Activated T-cell treated with anti-CD3 and anti-CD28 coated beads for 24 hours (primary cell): ENCODE measurements around the gene PBX4.

ENCODE experiments used
- DNase-seq: peaks from one replicate; pipeline ENCODE4 v3.0.0-alpha.2; 2020; ENCODE audit warnings: low read depth

PBX4 gene

DNA sequence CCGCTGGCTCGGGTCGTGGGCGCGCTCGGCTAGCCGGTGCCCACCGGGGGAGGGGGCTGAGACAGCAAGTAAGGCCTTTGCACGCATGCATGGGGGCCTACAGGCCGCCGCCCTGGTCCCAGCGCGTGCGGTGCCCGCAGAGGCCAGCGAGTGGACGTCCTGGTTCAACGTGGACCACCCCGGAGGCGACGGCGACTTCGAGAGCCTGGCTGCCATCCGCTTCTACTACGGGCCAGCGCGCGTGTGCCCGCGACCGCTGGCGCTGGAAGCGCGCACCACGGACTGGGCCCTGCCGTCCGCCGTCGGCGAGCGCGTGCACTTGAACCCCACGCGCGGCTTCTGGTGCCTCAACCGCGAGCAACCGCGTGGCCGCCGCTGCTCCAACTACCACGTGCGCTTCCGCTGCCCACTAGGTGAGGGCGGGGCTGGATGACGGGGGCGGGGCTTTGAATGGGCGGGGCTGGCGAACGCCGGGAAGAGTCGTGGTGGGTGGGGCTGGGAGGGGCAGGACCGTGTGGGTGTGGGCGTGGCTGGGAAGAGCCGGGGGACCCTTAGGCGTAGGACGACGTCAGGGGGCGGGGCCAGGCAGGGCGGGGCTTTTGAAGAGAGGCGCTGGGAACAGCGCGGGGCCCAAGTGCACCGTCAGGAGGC, 78.3 kb downstream of the PBX4 start:
- DNase-seq: peak; percentile 63

DNA sequence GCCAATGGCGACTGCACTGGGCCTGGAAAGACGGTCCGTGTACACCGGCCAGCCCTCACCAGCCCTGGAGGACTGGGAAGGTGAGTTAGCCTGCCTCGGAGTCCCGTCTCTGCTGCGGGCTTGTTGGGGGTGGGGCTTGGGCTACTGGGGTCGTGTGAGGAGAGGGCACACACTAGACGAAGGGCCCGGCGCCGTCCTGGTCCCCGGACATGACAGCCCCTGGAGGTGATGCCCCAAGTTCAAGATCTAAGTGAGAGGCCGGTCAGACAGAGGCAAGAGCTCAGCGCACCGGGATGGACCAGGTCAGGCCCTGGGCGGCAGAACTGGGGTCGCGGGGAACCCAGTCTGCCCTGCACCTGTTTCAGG, 78.8 kb downstream of the PBX4 start:
- no peak for DNase-seq

GRCh38 chr19:19538785-19539166, 79.7 kb downstream of the PBX4 start:
- DNase-seq: no peak

DNA sequence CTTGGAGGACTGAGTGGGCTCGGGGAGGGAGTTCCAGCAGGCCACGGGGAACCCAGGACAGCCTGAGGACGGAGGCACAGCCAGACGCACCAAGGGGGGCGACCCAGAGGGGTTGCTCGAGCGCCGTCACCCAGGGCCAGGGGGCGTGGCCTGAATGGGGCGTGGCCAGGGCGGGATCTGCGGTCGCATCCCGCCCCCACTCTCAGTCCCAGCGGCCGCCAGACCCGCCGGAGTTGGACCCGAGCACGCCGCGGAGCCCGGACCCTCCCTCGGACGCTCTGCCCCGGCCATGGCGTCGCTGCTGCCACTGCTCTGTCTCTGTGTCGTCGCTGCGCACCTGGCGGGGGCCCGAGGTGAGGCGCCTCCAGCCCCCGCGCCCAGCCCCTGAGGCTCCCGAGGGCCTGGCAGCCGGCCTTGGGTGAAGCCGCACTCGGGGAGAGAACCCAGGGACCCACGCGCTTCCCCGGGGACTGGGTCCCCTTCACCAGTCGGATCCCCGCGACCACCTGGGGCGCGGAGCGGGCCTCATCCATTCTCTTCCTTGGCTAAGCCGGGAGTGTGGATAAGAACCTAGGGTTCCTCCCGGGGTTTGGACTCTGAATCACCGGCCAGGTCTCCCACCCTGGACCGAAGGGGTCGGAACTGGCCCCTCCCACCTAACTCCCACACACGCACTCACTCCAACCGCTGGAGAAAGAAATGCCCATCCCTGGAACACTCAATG, 80.3 kb downstream of the PBX4 start, which contains the start of gene CILP2:
CILP2 (plus strand) TSS at position 205 of the 724 bp plus-strand sequence; CDS start at position 290, 85 bp downstream.
- no peak for DNase-seq

DNA sequence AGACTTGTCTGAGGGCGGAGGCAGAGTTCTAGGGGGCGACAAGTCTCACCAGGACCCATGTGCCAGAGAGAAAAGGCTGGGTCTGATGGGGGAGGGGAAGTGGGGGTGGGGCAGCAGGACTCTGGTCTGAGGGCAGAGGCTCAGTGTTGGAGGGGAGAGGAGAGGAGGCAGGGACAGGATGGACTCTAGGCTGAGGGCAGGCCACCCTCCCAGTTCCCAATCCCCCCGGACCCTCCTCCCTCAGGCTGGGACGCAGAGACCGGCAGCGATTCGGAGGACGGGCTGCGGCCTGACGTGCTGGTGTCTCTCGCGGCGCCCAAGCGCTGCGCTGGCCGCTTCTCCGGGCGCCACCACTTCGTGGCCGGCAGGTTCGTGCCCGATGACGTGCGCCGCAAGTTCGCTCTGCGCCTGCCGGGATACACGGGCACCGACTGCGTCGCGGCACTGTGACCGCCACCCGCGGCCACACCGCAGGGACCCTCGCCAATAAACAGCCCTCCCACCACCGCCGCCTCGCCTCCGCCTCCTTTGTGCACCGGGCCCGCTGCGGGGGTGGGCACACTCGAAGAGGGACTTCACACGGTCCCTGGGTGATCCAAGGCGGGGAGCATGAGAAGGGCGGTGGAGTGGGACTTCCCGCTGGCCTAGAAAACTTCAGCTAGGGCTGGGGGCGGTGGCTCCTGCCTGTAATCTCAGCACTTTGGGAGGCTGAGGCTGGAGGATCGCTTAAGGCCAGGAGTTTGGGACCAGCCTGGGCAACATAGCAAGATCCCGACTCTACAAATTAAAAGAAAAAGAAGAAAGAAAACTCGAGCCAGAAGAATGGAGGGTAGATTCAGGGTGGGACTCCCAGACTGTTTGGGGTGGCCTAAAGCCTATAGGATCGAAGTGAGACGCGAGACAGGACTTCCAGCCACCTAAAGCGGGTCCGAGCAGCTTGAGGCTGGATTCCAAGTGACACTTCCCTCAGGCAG, 81.1 kb downstream of the PBX4 start:
- no peak for DNase-seq

- DNase-seq: no peak
These were observed 82.9 kb downstream of the PBX4 start for GRCh38 chr19:19535311-19536191.

DNA sequence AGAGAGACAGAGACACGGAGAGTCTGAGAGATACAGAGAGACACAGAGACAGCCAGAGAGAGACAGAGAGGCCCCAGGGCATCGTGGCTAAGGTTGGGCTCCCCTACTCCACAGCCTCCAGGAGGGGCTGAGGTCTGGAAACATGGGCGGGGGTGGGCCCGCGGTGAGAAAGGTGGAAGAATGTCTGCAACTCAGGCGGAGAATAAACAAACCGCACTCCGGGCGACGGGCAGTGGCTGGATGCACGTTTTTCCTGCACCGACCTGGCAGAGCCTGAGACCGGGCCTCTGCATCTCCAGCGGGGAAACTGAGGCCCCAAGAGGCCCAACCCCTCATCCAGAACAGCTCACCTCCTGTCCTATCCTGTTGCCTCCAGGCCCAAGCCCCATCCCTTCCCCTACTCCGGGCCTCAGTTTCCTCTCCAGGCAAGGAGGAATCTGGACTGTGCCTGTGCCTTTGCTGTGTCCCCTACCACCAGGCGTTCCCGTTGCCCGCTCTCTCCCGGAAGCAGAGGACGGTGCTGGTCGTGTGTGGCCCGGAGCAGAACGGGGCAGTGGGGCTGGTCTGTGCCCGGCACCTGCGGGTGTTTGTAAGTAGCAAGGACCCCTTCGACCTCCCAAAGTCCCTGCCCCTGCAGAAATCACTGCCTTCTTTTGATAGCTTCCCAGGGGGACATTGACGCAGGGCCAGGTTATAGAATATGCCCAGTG, 83.8 kb downstream of the PBX4 start:
- DNase-seq: no peak

GRCh38 chr19:19533841-19534240, 84.6 kb downstream of the PBX4 start:
- no peak for DNase-seq

DNA sequence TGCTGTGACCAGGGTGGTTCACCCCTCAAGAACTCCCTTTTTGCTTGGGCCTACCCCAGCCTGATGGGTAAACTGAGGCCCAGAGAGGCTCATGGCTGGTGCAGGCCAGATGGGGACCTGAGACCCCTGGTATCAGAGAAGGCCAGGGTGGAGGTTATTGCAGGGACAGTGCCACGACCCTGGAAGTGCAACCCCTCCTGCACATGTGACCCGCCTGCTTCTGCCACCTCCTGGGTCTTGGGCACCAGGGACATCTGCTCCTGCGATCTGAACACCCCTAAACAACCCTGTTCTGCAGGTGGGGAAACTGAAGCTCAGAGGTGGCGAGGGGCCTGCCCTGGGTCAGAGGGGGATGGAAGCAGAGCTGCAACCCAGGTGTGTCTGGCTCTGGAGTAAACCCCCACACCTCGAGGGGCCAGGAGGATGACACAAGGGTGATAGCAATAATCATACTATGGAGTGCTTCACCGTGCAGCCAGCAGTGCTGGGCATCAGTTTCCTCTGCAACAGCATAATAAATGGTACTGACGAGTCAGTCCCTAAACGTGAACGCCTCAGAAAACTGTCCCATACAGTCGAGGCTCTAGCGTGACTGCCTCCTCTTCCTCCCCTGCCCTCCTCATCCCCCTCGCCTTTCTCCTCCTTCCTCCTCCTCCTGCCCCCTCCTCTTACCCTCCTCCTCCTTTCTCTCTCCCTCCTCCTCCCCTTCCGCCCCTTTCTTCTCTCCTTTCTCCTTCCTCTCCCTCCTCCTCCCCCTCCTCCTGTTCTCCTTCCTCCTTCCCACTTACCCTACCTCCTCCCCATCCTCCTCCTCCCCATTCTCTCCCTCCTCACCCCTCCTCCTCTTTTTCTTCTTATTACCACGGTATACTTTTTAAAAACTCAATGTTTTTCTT, 85.4 kb downstream of the PBX4 start:
- DNase-seq: no peak

DNA sequence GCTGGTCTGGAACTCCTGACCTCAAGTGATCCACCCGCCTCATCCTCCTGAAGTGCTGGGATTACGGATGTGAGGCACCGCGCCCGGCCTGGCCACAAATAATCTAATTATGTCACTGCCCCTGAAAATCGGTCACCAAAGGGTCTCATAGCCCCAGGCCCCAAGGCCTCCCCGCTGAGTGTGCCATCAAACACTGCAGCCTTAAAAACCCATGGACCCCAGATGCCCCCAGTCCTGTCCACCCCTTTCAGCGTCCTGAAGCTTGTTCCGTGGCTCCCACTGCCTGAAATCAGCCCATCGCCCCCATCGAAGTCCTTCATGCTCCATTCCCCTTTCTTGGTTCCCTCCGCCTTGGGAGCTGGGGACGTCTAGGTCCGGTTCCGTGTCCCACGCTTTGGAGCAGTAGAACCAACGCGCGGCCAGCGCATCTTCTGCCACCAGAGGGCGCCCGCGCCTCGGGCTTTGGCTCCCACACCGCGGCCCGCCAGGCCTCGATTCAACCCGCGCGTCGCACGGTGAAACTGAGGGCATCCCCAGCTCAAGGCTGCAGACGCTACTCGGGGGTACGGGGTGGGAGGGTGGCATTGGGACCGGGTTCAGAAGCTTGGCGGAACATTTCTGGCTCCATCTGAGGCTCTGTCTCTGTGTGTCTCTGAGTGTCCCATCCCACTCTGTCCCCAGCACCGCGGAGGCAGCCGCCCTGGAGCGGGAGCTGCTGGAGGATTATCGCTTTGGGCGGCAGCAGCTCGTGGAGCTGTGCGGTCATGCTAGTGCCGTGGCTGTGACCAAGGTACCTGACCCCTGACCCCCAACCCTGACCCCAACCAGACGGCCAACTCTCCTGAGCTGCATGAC, 86.3 kb downstream of the PBX4 start:
- peak; percentile 76 for DNase-seq

GRCh38 chr19:19530889-19531288, 87.6 kb downstream of the PBX4 start:
- DNase-seq: no peak

GRCh38 chr19:19530423-19530804, 88.1 kb downstream of the PBX4 start:
- DNase-seq: no peak

DNA sequence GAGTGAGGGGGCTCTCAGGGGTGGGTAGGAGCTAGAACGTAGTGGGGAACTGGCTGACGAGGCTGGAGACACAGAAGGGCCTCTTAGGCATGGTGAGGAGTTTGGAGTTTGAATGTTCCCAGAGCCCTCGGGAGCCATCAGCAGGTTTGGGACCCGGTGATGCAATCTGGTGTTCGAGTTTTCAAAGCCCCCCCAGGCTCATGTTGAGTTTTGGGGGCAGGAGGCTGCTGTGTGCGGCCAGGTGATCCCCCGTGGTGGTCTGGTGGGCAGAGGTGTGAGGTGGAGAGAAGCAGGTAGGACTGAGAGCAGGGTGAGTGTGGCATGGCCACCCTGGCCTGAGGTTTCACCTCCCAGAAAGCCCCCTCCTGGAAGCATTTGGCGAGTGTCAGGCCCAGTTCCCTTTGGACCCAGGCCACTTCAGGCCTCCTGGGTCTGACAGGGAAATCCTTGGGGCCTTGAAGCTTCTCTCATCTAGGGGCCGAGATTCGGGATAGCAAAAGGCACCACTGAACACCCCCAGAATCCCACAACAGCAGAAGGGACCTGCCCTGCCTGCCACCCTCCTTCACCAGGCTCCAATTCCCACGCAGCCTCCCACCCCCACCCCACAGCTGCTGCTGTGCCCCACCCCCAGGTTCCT, 88.6 kb downstream of the PBX4 start:
- DNase-seq: no peak

GRCh38 chr19:19528721-19529490, 89.6 kb downstream of the PBX4 start, which contains the start of gene YJEFN3:
TSS of gene YJEFN3 (plus strand) at chr19:19528911. CDS start at chr19:19528933, 22 bp downstream.
- no peak for DNase-seq

- DNase-seq: no peak
These were observed 90.5 kb downstream of the PBX4 start for GRCh38 chr19:19527674-19528625.

DNA sequence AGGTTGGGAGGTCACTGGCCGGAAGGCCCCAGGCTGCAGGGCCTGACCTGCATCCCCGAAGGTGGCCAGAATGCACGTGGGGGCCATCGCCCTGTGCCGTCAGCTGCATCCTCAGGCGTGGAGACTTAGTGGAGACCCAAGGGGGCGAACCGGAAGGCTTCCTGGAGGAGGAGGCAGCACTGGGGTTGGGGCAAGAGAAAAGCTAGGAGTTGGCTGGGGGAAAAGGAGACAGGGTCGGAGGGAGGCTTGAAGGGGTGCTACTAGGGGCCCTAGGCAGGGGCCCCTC, 91.2 kb downstream of the PBX4 start:
- no peak for DNase-seq
